ENCODE data around the gene NT5C2.
A peak's percentile ranks its signal among the peaks of the same experiment; 100 is the strongest.

Gene NT5C2

DNA sequence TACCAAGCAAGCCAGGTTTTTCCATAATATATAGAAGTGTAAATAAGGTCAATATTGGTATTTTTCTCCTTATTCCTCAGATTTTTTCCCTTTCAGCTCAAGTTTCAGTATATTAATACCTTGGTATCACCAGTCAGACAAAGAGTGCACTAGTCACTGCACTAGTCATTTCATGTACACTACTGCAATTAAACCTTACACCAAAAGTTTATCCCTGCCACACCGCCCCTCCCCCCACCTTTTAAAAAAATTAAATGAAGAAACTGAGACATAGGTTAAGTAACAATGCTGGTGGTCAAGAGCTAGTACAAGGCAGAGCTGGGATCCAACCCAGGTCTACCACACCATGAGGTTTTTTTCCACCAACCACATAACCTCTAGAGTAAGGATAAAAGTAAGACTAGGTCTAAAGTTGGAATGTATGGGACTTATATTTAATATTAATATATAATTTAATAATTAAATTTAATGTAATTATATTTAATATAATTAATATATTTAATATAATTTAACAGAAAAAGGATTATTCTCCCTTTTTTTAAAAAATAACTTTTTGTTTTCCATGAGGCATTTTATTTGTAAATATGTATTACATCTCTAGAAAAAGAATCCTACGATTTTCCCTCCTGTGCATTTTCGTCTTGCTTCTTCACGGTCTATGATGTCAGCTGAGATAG lies 68.5 kb downstream of the NT5C2 start:
- no peak for DNase-seq (ENCODE audit: low read depth in 2 of 2)

DNA sequence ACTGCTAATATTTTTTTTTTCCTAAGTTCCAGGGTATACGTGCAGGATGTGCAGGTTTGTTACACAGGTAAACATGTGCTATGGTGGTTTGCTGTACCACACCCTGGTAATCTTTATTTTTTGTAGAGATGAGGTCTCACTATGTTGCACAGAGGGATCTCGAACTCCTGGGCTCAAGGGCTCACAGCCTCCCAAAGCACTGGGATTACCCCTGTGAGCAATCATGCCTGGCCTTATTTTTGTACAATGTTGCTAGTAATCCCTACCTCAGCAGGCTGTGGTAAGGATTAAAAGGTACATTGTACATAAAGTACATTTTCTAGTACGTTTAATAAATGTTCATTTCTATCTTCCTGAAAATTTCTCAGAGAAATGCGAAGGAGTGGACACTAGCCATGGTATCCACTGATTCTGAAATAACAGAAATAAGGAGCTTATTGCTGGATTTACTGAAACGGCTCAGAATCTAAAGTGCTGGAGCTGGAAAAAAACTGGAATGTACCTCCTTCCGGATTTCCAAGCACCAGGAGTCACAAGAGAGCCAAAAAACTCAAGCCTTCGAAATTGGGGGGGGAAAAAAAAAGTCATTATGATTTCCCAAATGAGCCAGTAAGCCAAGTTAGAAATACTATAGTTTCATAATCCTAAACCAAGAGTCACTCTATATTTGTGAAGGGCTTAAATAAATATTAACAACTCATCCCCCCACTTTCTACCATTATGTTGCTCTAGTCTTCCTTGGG lies 69.6 kb downstream of the NT5C2 start:
- DNase-seq (ENCODE audit: low read depth in 2 of 2), result no peak

DNA sequence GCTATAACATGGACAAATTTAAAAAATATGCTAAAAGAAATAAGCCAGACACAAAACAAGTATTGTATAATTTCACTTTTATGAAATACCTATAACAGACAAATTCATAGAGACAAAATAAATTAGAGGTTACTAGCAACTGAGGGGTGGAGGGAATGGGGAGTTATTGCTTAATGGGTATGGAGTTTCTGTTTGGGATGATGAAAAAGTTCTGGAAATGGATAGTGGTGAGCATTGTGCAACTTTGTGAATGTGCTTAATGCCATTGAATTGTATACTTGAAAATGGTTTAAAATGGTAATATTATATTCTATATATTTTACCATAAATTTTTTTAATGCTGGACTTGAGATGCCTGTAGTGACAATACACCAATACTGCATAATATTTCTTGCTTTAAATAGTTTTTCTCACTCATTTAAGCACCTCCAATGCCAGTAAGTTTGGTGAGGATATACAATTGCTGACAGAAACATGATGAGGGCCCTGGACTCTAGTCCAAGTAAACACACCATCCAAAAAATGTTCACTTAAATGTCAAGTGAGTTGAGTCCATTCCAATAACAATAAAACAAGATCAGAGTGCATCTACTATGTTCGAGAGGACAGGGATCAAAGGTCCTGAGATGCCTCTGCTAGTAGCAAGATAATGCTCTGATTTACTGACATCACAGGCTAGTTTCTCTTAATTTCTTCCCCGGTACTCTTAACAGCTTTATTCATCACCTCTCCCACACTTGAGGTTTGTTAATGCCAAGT lies 71.9 kb downstream of the NT5C2 start:
- DNase-seq (ENCODE audit: low read depth in 2 of 2), result peak in 1 of 2 experiments; percentile 3

DNA sequence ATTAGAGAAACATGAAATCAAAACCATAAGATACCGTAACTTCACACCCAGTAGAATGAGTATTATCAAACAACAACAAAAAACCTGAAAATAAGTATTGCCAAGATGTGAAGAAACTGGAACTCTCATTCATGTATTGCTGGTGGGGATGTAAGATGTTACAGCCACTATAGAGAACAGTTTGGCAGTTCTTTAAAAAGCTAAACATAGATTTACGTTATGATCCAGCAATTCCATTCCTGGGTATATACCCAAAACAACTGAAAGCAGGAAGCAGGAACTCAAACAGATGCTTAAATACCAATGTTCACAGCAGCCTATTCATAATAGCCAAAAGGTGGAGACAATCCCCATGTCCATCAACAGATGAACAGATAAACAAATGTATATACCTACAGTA lies 72.5 kb downstream of the NT5C2 start:
- DNase-seq (ENCODE audit: low read depth in 2 of 2), result no peak

DNA sequence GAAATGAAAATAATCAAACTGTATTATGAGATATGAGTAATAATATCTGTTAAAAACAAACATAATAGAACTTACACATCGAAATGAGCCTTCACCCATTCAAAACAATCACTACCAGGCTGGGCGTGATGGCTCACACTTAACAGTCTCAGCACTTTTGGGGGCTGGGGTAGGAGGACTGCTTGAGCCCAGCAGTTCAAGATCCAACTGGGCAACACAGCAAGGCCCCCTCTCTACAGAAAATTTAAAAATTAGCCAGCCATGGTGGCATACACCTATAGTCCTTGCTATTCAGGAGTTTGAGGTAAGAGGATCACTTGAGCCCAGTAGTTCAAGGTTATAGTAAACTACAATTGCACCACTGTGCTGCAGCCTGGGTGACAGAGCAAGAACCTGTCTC lies 75.8 kb downstream of the NT5C2 start:
- no peak for DNase-seq (ENCODE audit: low read depth in 2 of 2)

DNA sequence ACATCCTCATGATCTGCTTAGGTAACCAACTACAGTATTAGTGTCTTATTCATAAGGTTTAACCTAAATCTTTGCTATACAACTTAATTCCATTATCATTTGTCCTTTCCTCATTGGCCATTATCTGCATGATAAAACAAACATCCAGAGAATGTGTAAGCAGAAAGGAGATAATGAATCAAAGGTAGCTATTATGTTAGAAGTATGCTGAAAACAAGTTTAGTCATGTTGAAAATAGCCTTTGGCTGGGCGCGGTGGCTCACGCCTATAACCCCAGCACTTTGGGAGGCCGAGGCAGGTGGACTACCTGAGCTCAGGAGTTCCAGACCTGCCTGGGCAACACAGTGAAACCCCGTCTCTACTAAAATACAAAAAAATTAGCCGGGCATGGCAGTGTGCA lies 78.2 kb downstream of the NT5C2 start:
- no peak for DNase-seq (ENCODE audit: low read depth in 2 of 2)

DNA sequence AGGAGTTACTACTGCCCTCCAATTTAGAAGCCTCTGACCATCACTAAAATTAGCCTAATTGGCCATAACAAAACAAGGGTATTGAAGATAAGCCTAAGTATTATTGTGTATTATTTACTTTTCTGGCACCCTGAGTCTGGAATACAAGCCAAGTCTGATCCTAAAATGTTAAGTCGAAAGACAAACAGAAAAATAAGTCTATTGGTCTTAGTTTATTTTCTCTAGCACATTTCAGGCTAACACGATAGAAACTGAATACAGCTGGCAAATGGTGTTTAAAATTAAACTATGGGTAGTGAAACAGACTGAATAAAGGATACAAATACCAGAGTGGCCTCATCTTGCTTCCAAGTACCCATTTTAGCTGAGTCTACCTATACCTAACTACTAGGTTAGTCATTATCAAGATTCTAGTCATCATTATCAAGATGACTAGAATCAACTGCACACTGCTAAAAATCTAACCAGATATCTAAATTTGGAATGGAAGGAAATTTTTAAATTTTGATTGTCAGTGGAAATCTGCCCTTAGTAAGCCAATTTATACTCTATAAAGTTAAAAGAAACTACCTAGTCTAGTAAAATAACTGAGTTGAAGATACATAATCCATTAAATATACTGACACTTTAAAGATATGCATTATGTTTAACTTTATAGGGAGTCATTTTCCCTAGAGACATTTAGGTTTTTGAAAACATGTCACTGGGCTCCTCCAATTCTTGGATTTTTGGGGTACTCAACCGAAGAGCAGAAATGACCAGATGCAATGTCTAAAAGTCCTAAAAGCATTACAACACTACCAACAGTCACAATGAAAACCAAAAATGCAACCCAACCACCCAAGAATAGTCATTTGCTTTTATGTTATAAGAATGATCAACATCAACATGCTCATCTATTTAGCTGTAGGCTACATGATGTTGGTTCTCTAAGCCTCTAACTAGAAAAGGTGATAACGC lies 80.9 kb downstream of the NT5C2 start:
- DNase-seq (ENCODE audit: low read depth in 2 of 2), result no peak

DNA sequence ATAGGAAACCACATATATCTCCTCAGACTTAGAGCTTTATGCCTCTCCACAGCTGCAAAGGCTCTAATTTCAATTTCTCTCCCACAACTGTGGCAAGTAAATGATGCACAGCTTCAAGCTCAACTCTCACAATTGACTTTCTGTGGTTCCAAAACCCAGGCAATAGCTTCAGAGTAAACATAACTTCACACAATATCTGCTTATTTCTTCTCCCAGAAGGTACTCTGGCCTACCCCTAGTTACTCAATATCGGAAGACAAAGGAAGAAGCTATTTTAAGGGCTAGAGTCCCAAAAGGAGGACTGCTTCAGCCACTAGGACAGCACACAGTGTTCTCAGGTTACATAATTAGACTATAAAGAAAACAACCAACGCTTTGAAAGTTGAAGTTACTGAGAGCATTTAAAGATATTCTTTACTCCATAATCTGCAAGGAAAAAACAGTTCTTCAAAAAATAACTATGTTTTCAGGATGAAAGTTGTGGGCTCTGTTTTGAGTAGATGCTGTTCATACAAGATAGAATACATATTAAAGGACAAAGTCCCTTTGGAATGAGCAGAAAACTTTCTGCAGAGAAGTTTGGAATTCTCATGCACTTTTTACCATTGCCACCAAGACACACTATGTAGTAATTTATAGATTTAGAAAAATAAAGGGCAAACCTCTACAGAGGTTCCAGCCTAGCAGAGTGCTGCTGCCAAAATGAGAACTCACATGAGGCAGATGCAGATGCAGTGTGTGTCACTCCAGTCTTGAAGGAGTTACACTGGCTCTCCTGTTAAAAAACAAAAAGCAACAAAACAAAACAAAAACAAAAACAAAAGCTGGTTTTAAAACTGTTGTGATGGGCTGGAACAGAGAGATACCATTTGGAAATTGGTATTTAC lies 81.8 kb downstream of the NT5C2 start:
- peak; percentile 3 to 8 for DNase-seq (ENCODE audit: low read depth in 2 of 2)

DNA sequence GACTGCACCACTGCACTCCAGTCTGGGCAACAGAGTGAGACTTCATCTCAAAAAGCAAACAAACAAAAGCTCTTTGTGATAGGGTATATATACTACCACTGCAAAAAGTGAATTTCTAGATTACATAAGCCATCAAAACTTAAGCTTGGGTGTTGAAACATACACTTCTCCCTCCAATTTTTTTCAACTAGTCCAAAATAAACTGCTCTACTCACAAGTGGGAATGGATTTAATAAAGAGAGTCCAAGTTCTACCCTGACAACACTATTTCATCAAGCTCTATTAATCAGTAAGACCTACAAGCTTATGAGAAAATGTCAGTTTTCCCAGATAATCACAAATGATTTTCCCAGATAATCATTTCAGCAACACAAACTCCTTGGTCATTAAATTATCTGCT lies 82.7 kb downstream of the NT5C2 start:
- DNase-seq (ENCODE audit: low read depth in 2 of 2), result no peak

DNA sequence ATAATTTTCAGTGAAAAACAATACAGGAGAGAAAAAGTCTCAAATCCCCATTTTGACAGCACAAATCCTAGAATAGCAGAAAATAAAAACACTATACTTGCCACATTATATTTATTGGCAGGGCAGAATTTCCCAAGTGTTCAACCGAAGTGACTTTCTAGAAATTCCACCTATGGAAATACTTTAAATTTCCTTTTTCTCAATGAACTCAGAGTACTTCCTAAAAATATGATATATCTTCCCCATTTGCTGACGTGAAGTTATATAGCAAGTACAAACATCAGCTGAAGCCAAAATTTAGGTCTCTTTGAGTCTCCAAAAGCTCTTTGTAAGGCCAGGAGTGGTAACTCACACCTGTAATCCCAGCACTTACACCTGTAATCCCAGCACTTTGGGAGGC lies 83.3 kb downstream of the NT5C2 start:
- DNase-seq (ENCODE audit: low read depth in 2 of 2), result no peak

DNA sequence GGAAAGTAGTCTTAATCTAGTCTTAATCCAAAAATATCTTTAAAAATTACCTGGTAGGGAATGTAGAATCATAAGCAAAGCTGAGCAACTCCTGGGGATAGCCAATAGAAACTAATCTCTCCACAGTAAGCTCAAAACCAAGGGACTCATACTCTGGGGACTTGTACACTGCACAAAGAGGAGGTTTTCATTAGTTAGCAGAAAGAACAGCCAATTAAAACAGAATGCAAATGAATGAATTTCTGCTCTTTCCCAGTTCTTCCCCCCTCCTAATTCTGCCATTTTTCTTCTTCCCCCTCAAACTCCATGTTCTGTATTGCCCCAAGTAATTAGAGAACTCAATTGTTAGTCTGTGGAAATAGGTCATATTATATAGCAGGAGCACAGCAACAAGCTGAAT lies 86.5 kb downstream of the NT5C2 start:
- no peak for DNase-seq (ENCODE audit: low read depth in 2 of 2)

DNA sequence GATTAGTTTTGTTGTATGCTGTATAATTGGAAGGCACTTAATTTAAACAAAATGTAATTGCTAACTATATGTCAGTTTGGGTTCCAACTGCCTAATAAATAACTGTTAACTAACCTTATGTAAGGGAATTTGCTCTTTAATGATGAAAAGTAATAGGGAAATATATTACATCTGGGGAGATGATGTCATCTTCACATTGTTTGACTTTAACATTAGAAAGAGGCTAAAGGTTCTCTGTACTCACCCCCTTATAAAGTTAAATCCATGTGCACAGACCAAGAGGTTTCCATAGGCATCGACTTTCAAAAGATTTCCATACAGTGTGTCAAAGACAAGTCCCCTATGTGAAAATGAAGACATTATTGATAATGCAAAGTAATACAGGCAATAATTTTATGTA lies 87.6 kb downstream of the NT5C2 start:
- DNase-seq (ENCODE audit: low read depth in 2 of 2), result no peak

DNA sequence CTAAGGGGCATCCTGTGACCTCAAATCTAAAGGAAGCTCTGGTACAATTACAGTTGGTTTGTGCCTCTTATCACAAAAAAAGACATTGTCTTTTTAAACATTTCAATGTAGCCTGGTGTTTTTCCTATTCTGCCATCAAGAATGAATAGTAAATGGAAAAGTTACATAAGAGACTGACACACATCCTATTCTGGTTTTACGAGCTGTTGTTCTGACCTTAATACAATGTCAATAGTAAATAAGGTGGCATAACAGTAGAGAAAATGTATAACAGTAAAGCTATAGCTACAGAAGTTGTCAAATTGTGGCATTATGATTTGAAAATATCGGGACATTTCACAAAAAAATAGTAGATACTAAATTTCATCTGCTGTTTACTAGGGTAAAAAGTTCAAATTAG lies 88.4 kb downstream of the NT5C2 start:
- DNase-seq (ENCODE audit: low read depth in 2 of 2), result no peak

DNA sequence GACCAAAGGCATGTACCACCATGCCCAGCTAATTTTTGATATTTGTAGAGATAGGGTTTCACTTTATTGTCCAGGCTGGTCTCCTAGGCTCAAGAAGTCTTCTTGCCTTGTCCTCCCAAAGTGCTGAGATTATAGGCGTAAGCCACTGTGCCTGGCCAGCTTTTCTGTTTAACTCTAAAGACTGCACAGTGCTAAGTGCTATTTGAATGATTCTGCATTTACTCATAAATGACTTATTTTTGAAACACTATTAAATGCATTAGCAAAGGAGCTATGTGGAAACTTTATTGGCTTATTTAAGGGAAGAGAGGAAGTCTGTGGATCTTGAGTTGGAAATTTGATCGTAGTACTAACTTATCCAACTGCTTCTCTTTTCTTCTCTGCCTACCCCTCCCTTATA lies 89.1 kb downstream of the NT5C2 start:
- DNase-seq (ENCODE audit: low read depth in 2 of 2), result no peak

DNA sequence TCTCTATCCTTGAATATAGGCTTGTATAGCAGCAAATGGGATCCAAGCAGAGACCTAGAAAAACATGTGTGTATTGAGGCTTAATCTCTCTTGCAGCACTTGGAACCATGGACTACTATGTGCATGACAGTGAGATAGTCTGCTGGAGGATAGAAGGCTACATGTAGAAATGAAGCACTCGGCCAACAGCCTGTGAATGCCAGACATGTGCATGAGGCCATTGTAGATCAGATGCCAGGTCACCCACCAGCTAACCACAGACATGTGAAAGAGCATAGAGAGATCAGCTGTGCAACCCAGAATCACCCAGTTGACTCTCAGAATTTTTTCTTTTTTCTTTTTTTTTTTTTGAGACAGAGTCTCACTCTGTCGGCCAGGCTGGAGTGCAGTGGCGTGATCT lies 90.9 kb downstream of the NT5C2 start:
- DNase-seq (ENCODE audit: low read depth in 2 of 2), result no peak

DNA sequence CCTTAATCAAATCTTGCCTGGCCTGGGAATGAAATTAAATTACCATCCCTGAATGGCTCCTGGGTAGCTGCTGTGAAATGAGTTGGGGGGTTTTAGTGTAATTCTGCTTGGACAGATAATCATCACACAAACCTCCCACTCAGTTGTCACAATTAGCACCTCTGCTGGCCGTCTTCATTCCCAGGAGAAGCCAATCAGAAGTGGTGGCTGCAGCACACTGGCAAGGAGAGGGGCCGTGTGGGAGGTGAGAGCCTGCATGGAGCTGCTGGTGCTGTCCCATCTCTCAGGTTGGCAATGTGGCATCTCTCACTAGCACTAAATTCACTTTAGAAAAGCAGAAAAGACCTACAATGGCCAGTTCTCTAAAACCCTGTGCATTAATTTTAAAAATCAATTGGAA lies 92.5 kb downstream of the NT5C2 start:
- DNase-seq (ENCODE audit: low read depth in 2 of 2), result no peak

DNA sequence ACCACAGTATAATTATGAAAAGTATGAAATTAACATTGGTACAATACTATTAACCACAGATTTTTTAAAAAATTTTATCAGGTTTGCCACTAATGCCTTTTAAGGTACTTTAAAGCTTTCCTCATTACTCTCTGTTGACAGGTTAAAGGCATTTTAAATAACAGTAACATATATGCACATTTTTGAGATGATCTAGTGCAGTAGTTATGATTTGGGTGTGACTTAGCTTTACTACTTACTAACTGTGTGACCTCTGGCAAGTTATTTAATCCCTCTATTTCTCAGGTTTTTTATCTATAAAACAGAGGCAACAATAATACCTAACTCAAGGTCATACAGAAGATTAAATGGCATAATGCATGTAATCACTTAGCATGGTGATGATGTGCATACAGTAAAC lies 94.8 kb downstream of the NT5C2 start:
- DNase-seq (ENCODE audit: low read depth in 2 of 2), result no peak

DNA sequence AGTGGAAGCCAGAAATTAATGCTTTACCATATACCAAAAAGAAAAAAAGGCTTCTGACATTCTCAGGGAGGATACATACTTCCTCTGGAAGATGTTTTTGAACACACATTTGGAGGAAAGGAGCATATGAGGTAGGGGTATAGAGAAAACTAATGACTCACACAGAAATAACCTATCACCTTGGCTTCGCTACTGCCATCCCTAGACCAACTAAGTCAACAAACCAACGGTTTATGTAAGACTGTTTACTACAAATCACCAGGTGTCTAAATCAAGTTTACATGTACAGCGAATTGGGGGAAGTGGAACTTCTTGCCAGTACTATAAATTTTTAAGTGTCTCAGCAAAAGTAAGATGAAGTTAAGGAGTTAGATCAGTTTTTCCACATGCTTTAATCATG lies 96.9 kb downstream of the NT5C2 start:
- no peak for DNase-seq (ENCODE audit: low read depth in 2 of 2)

DNA sequence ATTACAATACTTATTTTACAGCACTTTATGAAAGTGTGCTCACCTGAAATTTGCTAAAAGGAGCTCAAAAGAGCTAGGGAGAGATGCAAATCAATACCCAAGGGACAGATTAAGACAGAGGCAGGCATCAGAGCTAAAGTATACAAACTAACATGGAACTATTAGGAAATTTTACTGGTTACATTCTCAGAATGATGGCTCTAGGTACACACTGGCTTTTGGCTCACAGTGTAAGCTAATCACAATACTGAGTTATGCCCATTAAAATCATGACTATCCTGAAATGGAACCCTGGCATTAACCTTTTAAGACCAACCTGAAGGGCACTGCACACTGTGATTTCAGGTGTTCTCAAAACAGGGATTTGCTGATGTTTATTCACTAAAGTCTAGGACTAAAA lies 98.1 kb downstream of the NT5C2 start:
- DNase-seq (ENCODE audit: low read depth in 2 of 2), result no peak

DNA sequence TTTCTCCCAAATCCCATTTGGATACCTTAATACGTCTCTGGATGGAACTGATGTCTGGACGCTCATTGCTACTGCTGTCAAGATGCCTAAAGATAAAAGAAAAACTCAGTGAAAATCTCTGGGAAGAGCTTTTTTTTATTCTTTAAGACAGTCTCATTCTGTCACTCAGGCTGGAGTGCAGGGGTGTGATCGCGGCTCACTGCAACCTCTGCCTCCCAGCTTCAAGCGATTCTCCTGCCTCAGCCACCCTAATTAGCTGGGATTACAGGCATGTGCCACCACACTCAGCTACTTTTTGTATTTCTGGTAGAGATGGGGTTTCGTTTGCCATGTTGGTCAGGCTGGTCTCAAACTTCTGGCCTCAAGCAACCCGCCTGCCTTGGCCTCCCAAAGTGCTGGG lies 102.2 kb downstream of the NT5C2 start:
- no peak for DNase-seq (ENCODE audit: low read depth in 2 of 2)

DNA sequence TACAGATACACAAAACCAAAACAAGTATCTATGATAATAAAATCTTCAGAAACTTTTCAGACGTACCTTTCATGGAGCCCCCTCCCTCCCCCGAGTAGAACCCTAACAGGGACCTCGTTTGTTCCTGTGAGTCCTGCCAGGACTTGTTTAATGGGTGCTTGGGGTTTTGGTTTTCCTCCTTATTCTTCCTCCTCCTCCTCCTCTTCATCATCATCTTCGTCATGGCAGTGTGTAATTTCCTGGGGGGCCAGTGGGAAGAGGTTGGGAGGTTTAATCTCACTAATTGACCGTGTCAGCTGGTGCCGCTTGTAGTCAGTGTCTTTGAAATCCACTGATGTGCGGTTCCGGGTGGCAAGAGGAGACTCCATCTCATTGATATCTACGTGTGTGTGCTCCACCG lies 103.6 kb downstream of the NT5C2 start:
- no peak for DNase-seq (ENCODE audit: low read depth in 2 of 2)
